ENCODE results near the gene OR3A2.
"Not testable (repeated sequence)": the region's sequence is repeated elsewhere in the genome, so short reads cannot be mapped to it uniquely, and the experiment has no call there.

OR3A2 gene

DNA sequence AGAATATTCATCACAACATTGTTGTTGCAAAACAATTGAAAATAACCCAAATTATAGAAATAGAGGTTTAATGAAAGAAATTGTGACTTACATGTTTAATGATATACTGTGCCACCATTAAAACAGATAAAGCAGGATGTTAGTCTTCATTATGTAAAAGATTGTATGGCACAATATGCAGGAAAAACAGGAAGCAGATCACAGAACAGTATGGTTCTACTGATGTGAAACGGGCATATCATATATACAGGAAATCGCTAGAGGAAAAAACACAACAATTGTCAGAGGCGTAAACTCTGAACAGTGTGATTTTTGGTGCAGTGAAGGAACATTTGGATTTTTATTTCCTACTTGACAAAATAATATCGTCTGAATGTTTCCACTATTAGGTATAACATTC lies 110.0 kb downstream of the OR3A2 start:
- DNase-seq (ENCODE audit: low read depth), result no peak
- no peak overlapping the region for H3K4me3 ChIP-seq (ENCODE audit: low read depth, low read length)
- TF ChIP-seq, protein P1, sequence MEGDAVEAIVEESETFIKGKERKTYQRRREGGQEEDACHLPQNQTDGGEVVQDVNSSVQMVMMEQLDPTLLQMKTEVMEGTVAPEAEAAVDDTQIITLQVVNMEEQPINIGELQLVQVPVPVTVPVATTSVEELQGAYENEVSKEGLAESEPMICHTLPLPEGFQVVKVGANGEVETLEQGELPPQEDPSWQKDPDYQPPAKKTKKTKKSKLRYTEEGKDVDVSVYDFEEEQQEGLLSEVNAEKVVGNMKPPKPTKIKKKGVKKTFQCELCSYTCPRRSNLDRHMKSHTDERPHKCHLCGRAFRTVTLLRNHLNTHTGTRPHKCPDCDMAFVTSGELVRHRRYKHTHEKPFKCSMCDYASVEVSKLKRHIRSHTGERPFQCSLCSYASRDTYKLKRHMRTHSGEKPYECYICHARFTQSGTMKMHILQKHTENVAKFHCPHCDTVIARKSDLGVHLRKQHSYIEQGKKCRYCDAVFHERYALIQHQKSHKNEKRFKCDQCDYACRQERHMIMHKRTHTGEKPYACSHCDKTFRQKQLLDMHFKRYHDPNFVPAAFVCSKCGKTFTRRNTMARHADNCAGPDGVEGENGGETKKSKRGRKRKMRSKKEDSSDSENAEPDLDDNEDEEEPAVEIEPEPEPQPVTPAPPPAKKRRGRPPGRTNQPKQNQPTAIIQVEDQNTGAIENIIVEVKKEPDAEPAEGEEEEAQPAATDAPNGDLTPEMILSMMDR (conservative IDR thresholded peaks at IDR 0.05; ENCODE audit: low read depth, low read length), result no peak

DNA sequence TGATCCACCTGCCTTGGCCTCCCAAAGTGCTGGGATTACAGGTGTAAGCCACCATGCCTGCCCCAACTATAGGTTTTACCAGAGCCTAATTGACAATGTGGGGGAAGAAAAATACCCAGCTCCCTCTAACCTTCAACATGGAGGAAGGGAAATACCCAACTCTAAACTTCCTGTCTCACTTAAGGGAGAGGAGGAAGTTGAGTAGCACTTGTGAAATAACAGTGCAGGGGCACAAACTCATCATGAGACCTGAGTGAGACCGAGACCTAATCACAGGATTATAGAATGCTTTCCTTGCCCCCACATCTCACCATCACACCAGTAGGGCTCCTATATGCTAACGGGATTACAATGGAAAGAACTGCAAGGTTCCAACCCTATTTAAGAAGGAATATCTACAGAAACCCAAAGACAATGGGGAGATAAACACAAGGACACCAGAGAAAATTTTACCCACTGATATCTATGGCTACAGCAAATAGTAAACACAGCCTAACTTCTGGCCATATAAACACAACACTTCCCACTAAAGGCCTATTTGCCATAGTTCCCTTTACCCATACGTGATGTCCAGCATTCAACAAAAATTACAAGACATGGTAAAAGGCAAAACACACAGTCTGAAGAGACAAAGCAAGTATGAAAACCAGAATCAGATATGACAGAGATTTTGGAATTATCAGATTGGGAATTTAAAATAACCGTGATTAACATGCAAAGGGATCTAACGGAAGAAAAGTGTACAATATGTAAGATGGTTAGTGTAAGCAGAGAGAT lies 114.8 kb downstream of the OR3A2 start:
- no peak for DNase-seq (ENCODE audit: low read depth)
- TF ChIP-seq, protein P1 (conservative IDR thresholded peaks at IDR 0.05; ENCODE audit: low read depth, low read length), result no peak
- no peak overlapping the region for H3K4me3 ChIP-seq (ENCODE audit: low read depth, low read length)

DNA sequence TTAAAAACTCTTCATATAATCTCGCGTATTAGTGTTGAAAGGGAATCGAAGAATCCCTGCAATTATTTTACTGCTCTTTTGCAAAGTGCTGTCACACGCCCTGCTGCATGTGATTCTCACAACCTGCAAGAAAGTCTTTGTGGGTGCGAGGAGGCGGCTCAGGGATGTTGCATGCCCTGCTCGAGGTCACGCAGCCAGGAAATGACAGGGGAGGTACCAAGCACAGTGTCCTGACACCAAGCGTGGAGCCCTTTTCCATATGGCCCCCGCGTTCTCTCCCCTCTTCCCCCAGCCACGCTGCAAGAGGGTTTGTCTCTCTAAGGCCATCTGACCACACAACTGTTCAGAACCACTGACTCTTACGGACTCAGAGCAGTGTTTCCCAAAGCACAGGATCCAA lies 125.5 kb downstream of the OR3A2 start:
- TF ChIP-seq, protein P1 (conservative IDR thresholded peaks at IDR 0.05; ENCODE audit: low read depth, low read length), result no peak
- no peak for DNase-seq (ENCODE audit: low read depth)
- no peak overlapping the region for H3K4me3 ChIP-seq (ENCODE audit: low read depth, low read length)

DNA sequence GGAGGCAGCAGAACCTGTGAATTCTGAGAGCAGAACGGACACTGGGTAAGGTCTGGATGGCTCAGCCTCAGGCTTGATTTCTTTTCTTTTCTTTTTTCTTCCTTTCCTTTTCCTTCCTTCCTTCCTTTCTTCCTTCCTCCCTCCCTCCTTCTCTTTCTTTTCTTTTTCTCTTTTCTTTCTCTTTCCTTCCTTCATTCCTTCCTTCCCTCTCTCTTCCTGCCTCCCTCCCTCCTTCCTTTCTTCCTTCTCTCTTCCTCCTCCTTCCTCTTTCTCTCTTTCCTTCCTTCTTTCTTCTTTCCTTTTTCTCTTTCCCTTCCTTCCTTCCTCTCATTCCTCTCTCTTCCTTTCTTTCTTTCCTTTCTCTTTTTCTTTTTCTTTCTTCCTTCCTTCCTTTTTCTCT lies 125.9 kb downstream of the OR3A2 start:
- TF ChIP-seq, protein P1 (conservative IDR thresholded peaks at IDR 0.05; ENCODE audit: low read depth, low read length), result no peak
- H3K4me3 ChIP-seq (ENCODE audit: low read depth, low read length), result no peak overlapping the region
- DNase-seq (ENCODE audit: low read depth), result no peak

DNA sequence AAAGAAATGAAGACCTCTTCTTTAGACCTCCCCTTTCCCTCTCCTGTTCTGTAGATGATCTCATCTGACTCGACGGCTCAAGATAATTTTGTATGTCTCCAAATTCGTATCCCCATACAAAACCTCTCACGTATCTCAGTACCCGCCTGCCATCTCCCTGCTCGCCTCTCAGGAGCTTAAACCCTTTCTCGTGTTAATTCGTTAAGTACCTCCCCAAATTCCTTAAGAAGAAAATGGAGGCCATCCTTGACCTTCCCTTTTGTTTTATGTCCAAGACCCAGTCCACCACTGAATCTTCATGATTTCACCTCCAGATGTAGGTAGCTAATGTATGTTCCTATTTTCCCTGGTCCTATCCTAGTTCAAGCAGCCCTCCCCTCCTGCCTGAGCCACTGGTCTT lies 129.5 kb downstream of the OR3A2 start:
- no peak for DNase-seq (ENCODE audit: low read depth)
- TF ChIP-seq, protein P1 (conservative IDR thresholded peaks at IDR 0.05; ENCODE audit: low read depth, low read length), result no peak
- H3K4me3 ChIP-seq (ENCODE audit: low read depth, low read length), result no peak overlapping the region

DNA sequence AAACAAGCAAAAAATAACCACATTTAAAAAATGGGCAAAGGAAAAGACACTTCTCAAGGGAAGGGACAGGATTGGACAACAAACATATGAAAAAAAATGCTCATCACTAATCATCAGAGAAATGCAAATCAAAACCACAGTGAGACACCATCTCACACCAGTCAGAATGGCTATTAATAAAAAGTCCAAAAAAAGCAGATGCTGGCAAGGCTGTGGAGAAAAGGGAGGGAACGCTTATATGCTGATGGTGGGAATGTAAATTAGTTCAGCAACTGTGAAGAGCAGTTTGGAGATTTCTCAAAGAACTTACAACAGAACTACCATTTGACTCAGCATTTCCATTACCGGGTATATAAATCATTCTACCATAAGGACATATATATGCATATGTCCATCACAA lies 137.1 kb downstream of the OR3A2 start:
- H3K4me3 ChIP-seq (ENCODE audit: low read depth, low read length); DNase-seq (ENCODE audit: low read depth): not testable (repeated sequence)

DNA sequence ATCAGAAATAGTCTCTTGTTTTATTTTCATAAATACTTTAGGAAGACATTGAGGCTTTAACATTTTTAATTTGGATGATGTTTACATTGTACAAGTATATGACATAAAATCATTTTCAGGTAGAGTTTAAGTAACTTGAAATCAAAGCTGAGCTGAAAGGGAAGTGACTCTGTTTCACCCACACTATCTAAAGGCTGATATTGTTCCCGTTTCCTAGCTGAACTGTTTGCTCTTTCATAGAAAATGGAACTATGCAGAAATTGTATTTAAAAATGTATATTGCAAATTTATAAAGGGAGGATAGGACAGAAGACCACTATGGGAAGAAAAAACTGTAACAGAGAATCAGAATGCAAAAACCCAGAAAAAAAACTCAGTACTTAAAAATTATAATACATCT lies 141.3 kb downstream of the OR3A2 start:
- H3K4me3 ChIP-seq (ENCODE audit: low read depth, low read length); DNase-seq (ENCODE audit: low read depth): not testable (repeated sequence)

DNA sequence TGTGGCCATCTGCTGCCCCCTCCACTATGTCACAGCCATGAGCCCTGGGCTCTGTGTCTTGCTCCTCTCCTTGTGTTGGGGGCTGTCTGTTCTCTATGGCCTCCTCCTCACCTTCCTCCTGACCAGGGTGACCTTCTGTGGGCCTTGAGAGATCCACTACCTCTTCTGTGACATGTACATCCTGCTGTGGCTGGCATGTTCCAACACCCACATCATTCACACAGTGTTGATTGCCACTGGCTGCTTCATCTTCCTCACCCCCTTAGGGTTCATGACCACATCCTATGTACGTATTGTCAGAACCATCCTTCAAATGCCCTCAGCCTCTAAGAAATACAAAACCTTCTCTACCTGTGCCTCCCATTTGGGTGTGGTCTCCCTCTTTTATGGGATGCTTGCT lies 145.1 kb downstream of the OR3A2 start:
- not testable (repeated sequence) for H3K4me3 ChIP-seq (ENCODE audit: low read depth, low read length); DNase-seq (ENCODE audit: low read depth)

DNA sequence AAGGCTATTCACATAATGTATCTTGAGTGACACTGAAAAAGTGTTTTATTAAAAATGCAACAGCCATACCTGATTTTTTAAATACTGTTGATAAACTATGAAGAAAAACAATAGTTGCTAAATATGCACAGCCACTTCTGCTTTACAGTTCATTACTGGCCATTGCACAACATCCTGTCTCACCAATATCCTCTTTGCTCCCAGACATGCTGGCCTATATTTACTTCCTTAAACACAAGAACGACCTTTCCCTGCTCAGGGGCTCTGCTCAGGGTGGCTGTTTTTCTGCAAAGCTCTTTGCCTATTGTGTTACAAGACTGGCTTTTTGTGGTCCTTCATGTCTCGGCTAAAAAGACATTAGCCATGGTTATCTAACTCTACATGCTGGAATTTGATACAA lies 147.4 kb downstream of the OR3A2 start:
- not testable (repeated sequence) for DNase-seq (ENCODE audit: low read depth); H3K4me3 ChIP-seq (ENCODE audit: low read depth, low read length)

DNA sequence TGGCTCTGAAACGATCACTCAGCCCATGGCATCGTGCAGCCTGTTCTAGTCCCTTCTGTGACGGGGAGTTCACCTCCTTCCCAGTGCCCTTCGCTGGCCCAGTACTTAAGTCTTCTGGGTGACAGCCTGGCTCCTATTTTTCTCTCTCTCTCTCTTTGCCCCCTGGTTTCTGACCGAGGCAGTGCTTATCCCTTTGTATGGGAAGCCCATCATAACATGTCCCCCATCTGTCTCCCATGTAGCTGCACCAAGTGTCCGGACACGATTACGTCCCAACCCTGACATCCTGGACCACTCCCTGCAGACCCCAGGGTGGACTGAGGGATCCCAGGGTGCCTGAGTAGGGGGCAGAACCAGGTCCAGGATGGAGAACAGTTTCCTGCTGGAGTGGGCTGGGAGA lies 153.8 kb downstream of the OR3A2 start:
- not testable (repeated sequence) for DNase-seq (ENCODE audit: low read depth)

More for the DNA sequence above, 153.8 kb downstream of the OR3A2 start:
- H3K4me3 ChIP-seq (ENCODE audit: low read depth, low read length), result not testable (repeated sequence)
